CD1c-positive myeloid dendritic cell (primary cell): ENCODE data around the gene STRIP2.
A peak's percentile ranks its signal among the peaks of the same experiment; 100 is the strongest.
"Not testable (repeated sequence)": the region's sequence is repeated elsewhere in the genome, so short reads cannot be mapped to it uniquely, and the experiment has no call there.

Source experiments
- DNase-seq: peaks from one replicate; pipeline ENCODE4 v3.0.0-alpha.2; 2016; ENCODE audit errors: extremely low spot score

The STRIP2 gene

DNA sequence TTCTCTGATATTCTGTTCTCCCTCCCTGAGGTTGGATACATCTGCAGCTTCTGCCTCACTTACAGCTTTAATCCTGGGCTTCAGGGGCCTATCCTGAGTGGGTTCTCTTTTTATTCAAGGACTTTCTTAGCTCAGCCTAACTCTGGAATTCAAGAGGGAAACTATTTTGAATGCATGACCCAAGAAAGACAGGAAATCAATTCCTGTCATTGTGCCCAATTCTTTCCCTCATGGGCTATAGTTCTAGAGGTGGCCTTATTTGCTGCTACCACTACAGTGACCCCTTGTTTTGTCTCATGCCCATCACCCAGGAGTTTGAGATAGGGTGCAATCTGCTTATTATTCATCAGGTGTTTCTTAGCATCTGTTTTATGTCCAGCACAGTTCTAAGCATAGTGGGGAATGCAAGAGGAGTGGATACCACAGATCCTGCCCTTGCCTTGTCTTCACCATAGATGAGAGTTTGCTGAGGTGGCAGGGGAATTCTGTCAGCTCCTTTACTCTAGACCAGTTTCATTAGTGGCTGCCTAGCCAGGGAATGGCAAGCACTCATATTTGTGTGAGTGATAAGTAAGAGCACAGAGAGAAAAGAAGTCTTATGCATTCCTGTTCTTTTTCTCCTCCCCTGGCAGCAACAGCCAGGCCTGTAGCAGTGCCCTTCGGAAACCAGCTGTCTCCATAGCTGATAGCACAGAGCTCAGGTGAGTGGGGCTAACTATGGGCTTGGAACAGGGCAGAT is 19.4 kb downstream of the STRIP2 start:
- no peak for DNase-seq

DNA sequence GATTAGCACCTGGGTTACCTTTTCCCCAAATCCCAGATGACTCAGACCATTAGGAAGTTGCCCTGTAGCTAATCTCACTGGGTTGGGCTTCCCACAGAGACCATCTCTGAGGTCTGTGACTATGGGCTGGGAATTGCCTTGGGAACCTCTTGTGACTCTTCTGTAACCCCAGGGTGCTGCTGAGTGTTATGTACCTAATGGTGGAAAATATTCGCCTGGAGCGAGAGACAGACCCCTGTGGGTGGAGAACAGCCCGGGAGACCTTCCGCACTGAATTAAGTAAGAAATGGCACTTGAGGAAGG is 20.0 kb downstream of the STRIP2 start:
- no peak for DNase-seq

DNA sequence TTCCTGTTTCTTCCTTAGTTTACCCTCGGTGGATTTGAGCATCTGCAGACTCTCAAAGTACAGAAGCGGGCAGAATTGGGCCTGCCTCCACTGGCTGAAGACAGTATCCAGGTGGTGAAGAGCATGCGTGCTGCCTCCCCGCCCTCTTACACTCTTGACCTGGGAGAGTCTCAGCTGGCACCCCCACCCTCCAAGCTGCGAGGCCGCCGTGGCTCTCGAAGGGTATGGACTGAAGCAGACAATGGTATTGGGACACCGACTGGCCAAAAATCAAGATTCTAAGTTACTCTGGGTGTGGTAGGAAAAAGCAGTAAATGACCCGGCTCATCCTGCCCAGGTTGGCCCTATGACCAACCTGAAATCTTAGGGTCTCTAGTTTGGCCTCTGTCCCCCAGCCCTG is 22.2 kb downstream of the STRIP2 start:
- DNase-seq, result no peak

DNA sequence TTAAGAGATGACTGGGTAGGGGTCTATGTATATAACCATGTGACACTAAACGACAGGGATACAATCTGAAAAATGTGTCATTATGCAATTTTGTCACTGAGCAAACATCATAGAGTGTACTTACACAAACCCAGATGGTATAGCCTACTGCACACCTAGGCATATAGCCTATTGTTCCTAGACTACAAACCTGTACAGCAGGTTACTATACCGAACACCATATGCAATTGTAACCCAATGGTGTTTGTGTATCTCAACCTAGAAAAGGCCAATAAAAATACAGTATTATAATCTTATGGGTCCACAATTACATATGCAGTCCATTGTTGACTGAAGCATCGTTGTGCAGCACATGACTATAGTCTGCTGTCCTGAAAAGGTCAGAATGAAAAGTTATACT is 22.9 kb downstream of the STRIP2 start:
- no peak for DNase-seq

DNA sequence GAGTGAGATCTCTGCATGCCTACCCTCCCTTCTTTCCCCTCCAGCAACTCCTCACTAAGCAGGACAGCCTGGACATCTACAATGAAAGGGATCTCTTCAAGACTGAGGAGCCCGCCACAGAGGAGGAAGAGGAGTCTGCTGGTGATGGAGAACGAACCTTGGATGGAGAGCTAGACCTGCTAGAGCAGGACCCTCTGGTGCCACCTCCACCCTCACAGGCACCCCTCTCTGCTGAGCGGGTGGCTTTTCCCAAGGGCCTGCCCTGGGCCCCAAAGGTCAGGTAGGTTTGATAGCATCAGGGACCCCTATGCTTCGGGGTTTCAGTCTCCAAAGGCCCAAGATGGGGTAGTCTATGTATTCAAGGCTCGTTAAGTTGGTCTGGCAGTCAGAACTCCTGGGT is 23.9 kb downstream of the STRIP2 start:
- DNase-seq, result no peak

DNA sequence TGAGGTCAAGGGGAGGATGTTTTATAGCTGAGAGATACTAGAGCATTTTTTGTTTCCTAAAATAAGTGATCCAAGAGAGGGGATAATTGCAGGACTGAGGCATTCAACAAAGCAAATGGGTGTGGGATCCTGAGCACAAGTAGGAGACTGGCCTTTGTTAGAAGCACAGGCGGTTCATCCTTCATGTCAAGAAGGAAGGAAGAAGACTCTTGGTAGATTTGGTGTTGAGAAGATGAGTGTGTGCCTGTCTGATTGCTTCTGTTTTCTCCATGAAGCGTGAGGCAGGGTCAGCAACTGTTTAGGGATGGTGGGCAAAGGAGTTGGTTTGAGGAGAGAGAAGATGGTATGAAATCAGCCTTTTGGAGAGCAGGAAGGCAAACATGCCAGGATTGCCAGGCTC is 27.6 kb downstream of the STRIP2 start:
- no peak for DNase-seq

DNA sequence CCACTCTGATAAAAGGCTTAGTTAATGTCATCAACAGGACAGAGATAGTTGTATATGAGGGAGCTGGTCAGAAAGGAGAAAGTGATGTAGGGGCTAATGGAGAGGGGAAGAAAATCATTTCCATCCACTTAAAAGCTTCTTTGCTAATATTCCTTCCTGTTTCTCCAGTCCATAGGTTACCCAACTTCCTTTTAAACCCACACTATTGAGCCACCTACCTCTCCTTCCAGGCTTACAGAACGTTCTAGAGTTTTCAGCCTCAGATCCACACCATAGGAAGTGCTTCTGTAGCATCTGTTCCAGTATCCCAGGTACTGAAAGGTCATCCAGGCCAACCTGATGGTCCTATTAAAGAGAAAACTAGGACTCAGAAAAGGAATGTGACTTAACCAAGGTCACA is 28.2 kb downstream of the STRIP2 start:
- DNase-seq, result peak; percentile 54

- DNase-seq, result no peak
These were observed 30.0 kb downstream of the STRIP2 start for GRCh38 chr7:129464194-129464593.

- DNase-seq, result no peak
These were observed 30.8 kb downstream of the STRIP2 start for GRCh38 chr7:129465080-129465479.

DNA sequence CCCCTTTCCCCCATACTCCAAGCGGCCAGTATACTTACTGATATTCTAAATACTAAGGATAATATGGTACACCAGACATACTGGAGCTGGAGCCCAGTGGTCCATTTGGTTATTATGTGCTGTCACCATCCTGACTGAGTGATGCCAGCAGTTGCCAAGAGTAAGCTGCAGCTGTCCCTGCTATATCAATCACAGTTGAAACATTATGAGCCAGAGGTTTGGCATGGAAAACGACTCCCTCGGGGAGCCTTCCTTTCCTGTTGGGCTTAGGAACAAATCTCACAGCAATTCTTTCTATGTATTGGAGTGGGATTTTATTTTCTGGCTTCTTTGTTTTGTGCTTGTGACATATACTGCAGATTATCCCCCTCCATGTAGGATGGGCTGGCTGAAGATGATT is 32.6 kb downstream of the STRIP2 start:
- DNase-seq, result no peak

GRCh38 chr7:129468087-129468486 is 33.9 kb downstream of the STRIP2 start:
- DNase-seq, result no peak

- no peak for DNase-seq
These were observed 34.3 kb downstream of the STRIP2 start for GRCh38 chr7:129468547-129468946.

GRCh38 chr7:129469930-129470329 is 35.7 kb downstream of the STRIP2 start:
- DNase-seq, result no peak

DNA sequence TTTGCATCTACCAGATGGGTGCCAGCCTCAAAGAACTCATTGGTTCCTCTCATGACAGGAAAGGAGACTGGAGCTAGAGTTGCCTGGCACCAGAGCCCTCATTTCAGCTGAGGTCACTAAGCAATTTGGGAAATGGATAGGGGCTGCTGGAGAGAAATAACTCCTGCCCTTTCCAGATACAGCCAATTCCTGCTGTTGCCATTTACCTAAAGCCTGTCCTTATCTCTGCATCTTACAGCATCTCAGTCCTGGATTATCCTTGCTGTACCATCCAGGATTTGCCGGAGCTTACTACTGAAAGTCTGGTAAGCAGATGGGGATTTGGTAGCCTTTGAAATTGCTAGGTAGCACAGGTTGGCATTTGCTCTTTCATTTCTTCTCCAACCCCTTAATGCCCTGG is 36.2 kb downstream of the STRIP2 start:
- no peak for DNase-seq

GRCh38 chr7:129471402-129471827 is 37.2 kb downstream of the STRIP2 start:
- no peak for DNase-seq

GRCh38 chr7:129475931-129476330 is 41.7 kb downstream of the STRIP2 start:
- not testable (repeated sequence) for DNase-seq

DNA sequence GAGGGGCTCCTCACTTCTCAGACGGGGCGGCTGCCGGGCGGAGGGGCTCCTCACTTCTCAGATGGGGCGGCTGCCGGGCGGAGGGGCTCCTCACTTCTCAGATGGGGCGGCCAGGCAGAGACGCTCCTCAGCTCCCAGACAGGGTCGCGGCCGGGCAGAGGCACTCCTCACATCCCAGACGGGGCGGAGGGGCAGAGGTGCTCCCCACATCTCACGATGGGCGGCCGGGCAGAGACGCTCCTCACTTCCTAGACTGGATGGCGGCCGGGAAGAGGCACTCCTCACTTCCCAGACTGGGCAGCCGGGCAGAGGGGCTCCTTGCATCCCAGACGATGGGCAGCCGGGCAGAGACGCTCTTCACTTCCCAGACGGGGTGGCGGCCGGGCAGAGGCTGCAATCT is 42.2 kb downstream of the STRIP2 start:
- not testable (repeated sequence) for DNase-seq

DNA sequence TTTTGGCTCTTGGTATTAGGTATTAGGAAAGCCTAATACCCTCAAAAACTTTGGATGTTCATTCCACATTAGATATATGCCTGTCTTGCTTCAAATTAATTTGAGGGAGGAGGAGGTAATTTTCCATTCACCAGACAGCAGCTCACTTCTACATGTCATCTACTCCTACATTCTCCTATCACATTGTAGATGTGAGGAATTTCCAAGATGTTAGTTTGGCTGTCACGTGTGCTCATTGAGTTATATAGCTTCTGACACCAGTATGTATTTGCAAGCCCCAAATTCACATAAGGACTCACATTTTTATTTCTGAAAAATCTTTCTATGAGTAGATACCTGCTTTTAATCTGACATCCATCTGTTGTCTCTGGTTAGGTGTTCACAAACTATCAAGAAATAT is 45.6 kb downstream of the STRIP2 start:
- DNase-seq, result no peak

- no peak for DNase-seq
These were observed 46.6 kb downstream of the STRIP2 start for GRCh38 chr7:129480674-129481363.

- DNase-seq, result not testable (repeated sequence)
These were observed 47.1 kb downstream of the STRIP2 start for GRCh38 chr7:129481376-129481775.

DNA sequence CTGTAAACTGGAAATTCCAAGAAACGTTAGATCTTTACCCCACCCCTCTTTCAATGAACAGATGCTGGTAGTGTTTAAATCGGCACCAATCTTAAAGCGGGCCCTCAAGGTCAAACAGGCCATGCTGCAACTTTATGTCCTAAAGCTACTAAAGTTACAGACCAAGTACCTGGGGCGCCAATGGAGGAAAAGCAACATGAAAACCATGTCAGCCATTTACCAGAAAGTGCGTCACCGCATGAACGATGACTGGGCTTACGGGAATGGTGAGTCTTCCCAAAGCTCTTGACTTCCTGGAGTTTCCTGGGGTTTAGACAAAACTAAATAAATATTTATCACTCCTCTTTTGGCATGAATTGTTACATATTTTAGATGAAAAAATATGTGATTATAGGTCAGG is 48.5 kb downstream of the STRIP2 start:
- DNase-seq, result no peak

DNA sequence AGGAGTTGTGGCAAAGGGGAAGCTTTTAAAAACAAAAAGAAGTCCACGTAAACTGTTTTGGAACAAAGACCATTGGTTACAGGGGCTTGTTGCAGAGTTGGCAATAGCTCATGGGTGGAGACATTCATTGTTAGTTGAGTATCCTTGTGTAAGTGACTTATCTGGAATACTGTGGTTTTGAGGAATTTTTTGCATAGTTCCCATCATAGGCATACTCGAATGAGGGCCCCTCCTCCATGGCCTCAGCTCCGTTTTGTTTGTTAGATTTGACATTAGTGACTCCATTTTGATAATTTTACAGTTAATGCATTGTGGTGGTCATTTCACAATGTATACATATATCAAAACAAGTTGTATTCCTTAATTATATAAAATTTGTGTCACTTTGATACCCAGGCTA is 55.3 kb downstream of the STRIP2 start:
- no peak for DNase-seq

DNA sequence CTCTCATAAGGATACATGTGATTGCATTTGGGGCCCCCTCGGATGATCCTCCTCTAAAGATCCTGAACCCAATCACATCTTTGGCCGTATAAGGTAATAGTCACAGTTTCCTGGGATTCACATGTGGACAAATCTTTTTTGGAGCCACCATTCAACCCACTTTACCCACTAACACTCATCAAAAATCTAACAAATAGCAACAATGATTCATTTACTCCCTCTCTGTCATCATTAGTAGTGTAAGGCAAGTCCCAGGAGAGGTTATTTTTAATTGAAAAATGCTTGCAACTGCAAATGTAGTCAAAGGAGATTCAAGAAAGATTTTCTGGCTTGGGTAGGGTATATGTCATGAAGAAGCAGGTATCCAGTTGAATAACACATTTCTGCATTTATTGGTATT is 58.2 kb downstream of the STRIP2 start:
- DNase-seq, result no peak

GRCh38 chr7:129493555-129493954 is 59.3 kb downstream of the STRIP2 start:
- no peak for DNase-seq
